Uterus (tissue), 2 donors: ENCODE measurements around the gene GTF2E1.

Experiments
- CTCF ChIP-seq, 4 experiments: fragments of 200-600 bp in 2 of 4; fragments of 450-650 bp in 2 of 4; sonication (generic) in 2 of 4; IDR thresholded peaks; one replicate each; pipeline ENCODE4 v1.5.1; 2016 to 2019; ENCODE audit warnings: antibody characterized with exemption in 4 of 4, mild to moderate bottlenecking in 2 of 4, moderate library complexity in 1 of 4
- POLR2A ChIP-seq, 2 donors: fragments of 450-650 bp; IDR thresholded peaks; one replicate each; pipeline ENCODE4 v1.6.1; 2016; ENCODE audit warnings: antibody characterized with exemption in 2 of 2, mild to moderate bottlenecking in 1 of 2, moderate library complexity in 1 of 2

GRCh38 chr3:120791010-120791409 lies 48.5 kb downstream of the GTF2E1 start:
- TF ChIP-seq CTCF (IDR thresholded peaks at IDR 0.05) (no peak), POLR2A (IDR thresholded peaks at IDR 0.05) (no peak)
